Cardiac fibroblast (primary cell): Measurements from ENCODE around the gene PARP11.

Experiments
- DNase-seq, 2 donors: peaks; one replicate each; pipeline versions ENCODE4 v3.0.0 to v3.0.0-alpha.2; 2010; ENCODE audit warnings: low read depth in 2 of 2
- H3K4me3 ChIP-seq, 2 donors: replicated peaks in 1 of 2; 1 replicate in 1 of 2; 2 replicates in 1 of 2; pipeline ENCODE4 v1.5.1; 2011; ENCODE audit warnings: low read depth in 2 of 2, low read length in 2 of 2, mild to moderate bottlenecking in 2 of 2, moderate library complexity in 1 of 2
- TF ChIP-seq, protein P1 (sequence below): IDR thresholded peaks from one replicate; pipeline ENCODE4 v1.5.1; 2011; ENCODE audit warnings: low read depth, mild to moderate bottlenecking, low read length, inconsistent platforms

PARP11 gene

GRCh38 chr12:3777206-3777809 lies 95.9 kb downstream of the PARP11 start:
- no peak overlapping the region for H3K4me3 ChIP-seq
- DNase-seq = peak; percentile 67 to 75
- TF ChIP-seq, protein P1, sequence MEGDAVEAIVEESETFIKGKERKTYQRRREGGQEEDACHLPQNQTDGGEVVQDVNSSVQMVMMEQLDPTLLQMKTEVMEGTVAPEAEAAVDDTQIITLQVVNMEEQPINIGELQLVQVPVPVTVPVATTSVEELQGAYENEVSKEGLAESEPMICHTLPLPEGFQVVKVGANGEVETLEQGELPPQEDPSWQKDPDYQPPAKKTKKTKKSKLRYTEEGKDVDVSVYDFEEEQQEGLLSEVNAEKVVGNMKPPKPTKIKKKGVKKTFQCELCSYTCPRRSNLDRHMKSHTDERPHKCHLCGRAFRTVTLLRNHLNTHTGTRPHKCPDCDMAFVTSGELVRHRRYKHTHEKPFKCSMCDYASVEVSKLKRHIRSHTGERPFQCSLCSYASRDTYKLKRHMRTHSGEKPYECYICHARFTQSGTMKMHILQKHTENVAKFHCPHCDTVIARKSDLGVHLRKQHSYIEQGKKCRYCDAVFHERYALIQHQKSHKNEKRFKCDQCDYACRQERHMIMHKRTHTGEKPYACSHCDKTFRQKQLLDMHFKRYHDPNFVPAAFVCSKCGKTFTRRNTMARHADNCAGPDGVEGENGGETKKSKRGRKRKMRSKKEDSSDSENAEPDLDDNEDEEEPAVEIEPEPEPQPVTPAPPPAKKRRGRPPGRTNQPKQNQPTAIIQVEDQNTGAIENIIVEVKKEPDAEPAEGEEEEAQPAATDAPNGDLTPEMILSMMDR = peak; percentile 81

DNA sequence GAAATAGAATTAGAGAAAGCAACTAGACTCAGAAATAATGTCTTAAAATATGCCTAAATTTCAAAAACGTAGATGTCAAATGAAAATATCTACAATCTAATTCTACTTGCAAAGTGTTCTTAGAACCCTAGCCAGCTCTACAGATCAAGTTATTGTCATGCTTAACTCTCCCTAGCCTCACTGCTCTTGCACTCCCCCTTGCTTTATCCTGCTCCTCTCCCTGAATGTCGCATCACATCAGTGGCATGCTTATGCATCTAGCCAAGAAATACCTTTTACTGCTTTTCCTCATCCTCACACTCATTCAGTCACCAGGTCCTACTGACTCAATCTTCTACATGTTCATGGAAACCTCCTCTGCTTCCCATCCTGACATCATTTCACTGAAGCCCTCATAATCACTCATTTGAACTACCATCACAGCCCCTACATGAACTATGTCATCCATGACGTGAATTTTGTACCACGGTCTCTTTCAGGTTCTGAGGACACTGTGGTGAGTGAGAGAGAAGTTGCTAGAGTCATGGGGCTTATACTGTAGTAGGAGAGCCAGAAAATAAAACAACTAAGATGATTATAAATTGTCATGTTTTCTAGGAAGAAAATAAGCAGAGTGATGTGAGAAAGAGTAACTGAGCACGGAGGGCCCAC lies 97.7 kb downstream of the PARP11 start:
- TF ChIP-seq, protein P1 = no peak
- no peak overlapping the region for H3K4me3 ChIP-seq
- DNase-seq = no peak

- peak; percentile 5 to 85 for DNase-seq
- no peak overlapping the region for H3K4me3 ChIP-seq
- TF ChIP-seq, protein P1 = no peak
Measured at GRCh38 chr12:3772380-3772779, 100.8 kb downstream of the PARP11 start.

DNA sequence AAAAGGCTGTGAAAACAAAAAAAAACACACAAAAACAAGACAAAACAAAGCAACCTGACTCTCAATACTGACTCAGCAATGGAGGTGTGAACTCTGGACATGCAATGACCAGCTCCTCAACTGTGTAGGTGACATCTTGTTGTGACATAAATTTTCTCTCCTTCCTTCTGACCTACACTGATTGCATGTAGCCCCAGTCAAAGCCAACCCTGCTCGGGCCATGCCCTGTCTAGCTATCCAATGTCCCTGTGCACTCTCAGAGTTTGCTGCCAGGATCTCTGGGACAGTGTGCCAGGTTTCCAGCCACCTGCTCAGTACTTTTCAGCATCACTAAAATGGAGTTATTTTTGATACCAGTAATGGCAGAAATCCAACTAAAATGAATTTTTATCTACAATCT lies 101.3 kb downstream of the PARP11 start:
- DNase-seq = no peak
- TF ChIP-seq, protein P1 = no peak
- H3K4me3 ChIP-seq = no peak overlapping the region

GRCh38 chr12:3770891-3771290 lies 102.3 kb downstream of the PARP11 start:
- DNase-seq = peak; percentile 63 to 98
- no peak overlapping the region for H3K4me3 ChIP-seq
- TF ChIP-seq, protein P1 = no peak

DNA sequence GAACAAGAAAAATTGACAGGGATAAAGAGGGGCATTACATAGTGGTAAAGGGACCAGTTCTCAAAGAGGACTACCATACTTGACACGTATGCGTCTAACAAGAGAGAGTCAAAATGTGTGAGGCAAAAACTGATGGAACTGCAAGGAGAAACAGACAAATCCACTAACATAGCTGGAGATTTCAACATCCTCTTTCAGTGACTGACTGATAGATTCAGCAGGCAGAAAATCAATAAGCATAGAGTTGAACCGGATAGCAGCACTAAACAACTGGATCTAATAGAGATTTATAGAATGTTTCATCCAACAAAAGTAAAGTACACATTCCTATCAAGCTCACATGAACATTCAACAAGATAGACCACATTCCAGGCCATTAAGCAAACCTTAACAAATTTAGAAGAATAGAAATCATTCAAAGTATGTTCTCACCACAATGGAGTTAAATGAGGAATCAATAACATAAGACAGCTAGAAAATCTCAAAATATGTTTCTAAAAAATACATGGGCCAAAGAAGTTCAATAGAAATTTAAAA lies 104.2 kb downstream of the PARP11 start:
- no peak overlapping the region for H3K4me3 ChIP-seq
- DNase-seq = no peak
- TF ChIP-seq, protein P1 = no peak
